ENCODE results near the gene IL15. TPM values are rescaled to one million over a fixed set of nuclear protein-coding genes. Genes with fewer than 3 reads are reported as not detected.
A peak's percentile ranks its signal among the peaks of the same experiment; 100 is the strongest.

Gene IL15
- total and polyA plus RNA-seq, 2 of the 4 experiments (the other 2 are of a cell fraction), result 5.0 to 5.2 TPM

- no peaks in the 10 kb centered on the region for H4K20me1 ChIP-seq (ENCODE audit: insufficient read depth, low read length)
- no TSS peak for BruUV-seq (replicated peaks)
- H3K4me3 ChIP-seq (ENCODE audit: insufficient read depth, low read depth, low read length), result no peak overlapping the region
- H2BK15ac ChIP-seq (ENCODE audit: low read depth, low read length), result no peak overlapping the region; the same call in 2 of the 3 replicates
- H3K23ac ChIP-seq (ENCODE audit: low read depth, low read length), result 0 out of 2 replicates have a peak overlapping the region, but pooled peaks have one; percentile 55
- peaks cover 7% of the 10 kb centered on the region; the same call in 1 of the 2 replicates for H3K9me1 ChIP-seq (ENCODE audit: insufficient read depth, low read length)
- no peak overlapping the region for H3K4ac ChIP-seq (ENCODE audit: low read depth, low read length)
- CTCF ChIA-PET, result interaction anchor here (0.7 to 1.7 kb wide), 2 partner anchors 224 to 292 kb away, joined by 3 to 6 read pairs; no protein-coding TSS in a partner anchor
- no peak for ATAC-seq (ENCODE audit: low read depth)
- H3K9me3 ChIP-seq (ENCODE audit: control insufficient read depth, insufficient read depth, low read length), result no peaks in the 10 kb centered on the region
- H3K18ac ChIP-seq (ENCODE audit: low read depth, low read length), result no peak overlapping the region
- H4K8ac ChIP-seq (ENCODE audit: low read depth in 2 of 2, low read length in 2 of 2), result peak overlapping the region in 1 of 2 experiments; percentile 3; a peak in 1 of 4 replicates
- dilution Hi-C loops (cut with HindIII; ENCODE audit: low sequenced_read_pairs, unreplicated experiment), result no loop called here
- H2BK5ac ChIP-seq (ENCODE audit: low read depth, low read length, poor library complexity, severe bottlenecking), result no peak overlapping the region
- H3K79me1 ChIP-seq (ENCODE audit: low read depth in 1 of 2, low read length in 2 of 2), result peaks cover 10 to 27% of the 10 kb centered on the region in 2 experiments
- no peak overlapping the region for H3K27ac ChIP-seq (ENCODE audit: insufficient read depth, low read length)
- no peak overlapping the region for H2BK20ac ChIP-seq (ENCODE audit: low read depth, low read length)
- H4K5ac ChIP-seq (ENCODE audit: low read depth, low read length), result peak overlapping the region; percentile 9; the same call in 1 of the 2 replicates
- H3K27me3 ChIP-seq (ENCODE audit: control insufficient read depth, insufficient read depth, low read length), result no peaks in the 10 kb centered on the region
- peaks cover 3% of the 10 kb centered on the region; the same call in 1 of the 2 replicates for H3K4me1 ChIP-seq (ENCODE audit: control insufficient read depth, insufficient read depth, low read length)
- no peak overlapping the region for H2AFZ ChIP-seq (replicated peaks; ENCODE audit: low read length, poor library complexity)
- 0 out of 2 replicates have a peak overlapping the region, but pooled peaks have one; percentile 11 for H4K91ac ChIP-seq (ENCODE audit: insufficient read depth, low read depth, low read length)
- intact Hi-C loops (cut with micrococcal nuclease), result loop anchor here (5.0 to 10.0 kb wide), 2 partner anchors 717 to 1204 kb away; no protein-coding TSS in a partner anchor
- no peak overlapping the region for H3K56ac ChIP-seq (ENCODE audit: extremely low read depth, insufficient read depth, low read length)
- H3K4me2 ChIP-seq (ENCODE audit: low read depth, low read length), result peak overlapping the region; percentile 84
- 0 out of 2 replicates have a peak overlapping the region, but pooled peaks have one; percentile 7 for H2BK120ac ChIP-seq (ENCODE audit: low read depth, low read length)
- TF ChIP-seq FOS (IDR thresholded peaks at IDR 0.05; ENCODE audit: low read depth, low read length), result no peak
- TF ChIP-seq RCOR1 (IDR thresholded peaks at IDR 0.05; ENCODE audit: insufficient replicate concordance, low read length), result no peak
- TF ChIP-seq USF2 (IDR thresholded peaks at IDR 0.05; ENCODE audit: low read depth, low read length), result no peak
- TF ChIP-seq BHLHE40 (IDR thresholded peaks at IDR 0.05; ENCODE audit: low read depth, low read length), result no peak
- TF ChIP-seq CEBPB (IDR thresholded peaks at IDR 0.05; ENCODE audit: low read depth, low read length), result no peak
- no peak for TF ChIP-seq SMC3 (IDR thresholded peaks at IDR 0.05; ENCODE audit: low read depth, low read length)
- TF ChIP-seq RFX5 (IDR thresholded peaks at IDR 0.05; ENCODE audit: low read depth, low read length), result no peak
- no peak for TF ChIP-seq POLR2A (IDR thresholded peaks at IDR 0.05; ENCODE audit: low read depth, low read length)
- TF ChIP-seq MAZ (IDR thresholded peaks at IDR 0.05; ENCODE audit: borderline replicate concordance, low read depth, low read length), result no peak
- no peak for TF ChIP-seq CHD1 (IDR thresholded peaks at IDR 0.05; ENCODE audit: low read depth, low read length)
- TF ChIP-seq ELK1 (IDR thresholded peaks at IDR 0.05; ENCODE audit: borderline replicate concordance, low read depth, low read length), result no peak
- TF ChIP-seq MXI1 (IDR thresholded peaks at IDR 0.05; ENCODE audit: borderline replicate concordance, low read depth, low read length), result no peak
- TF ChIP-seq CTCF (conservative IDR thresholded peaks at IDR 0.05; ENCODE audit: low read depth, low read length), result no peak
- no peak for TF ChIP-seq MAFK (IDR thresholded peaks at IDR 0.05; ENCODE audit: low read depth, low read length)
- no peak for TF ChIP-seq RAD21 (IDR thresholded peaks at IDR 0.05; ENCODE audit: low read length)
- TF ChIP-seq NFE2L2 (IDR thresholded peaks at IDR 0.05; ENCODE audit: low read depth, low read length), result no peak
- POLR2A ChIA-PET (ENCODE audit: unreplicated experiment), result no interaction called here
- H3K9ac ChIP-seq (ENCODE audit: low read depth, low read length), result no peak overlapping the region
- no peaks in the 10 kb centered on the region for H3K36me3 ChIP-seq (ENCODE audit: control insufficient read depth, insufficient read depth, low read length)
- in situ Hi-C loops (cut with MboI; ENCODE audit: low sequenced_read_pairs), result no loop called here
- H3K14ac ChIP-seq (replicated peaks; ENCODE audit: low read depth, low read length), result no peak overlapping the region
- DNase-seq, result no peak
- H2AK9ac ChIP-seq (replicated peaks; ENCODE audit: low read depth, low read length, poor library complexity), result no peak overlapping the region
- WGBS, 2 experiments (ENCODE audit: extremely low coverage in 2 of 2, insufficient read length in 1 of 2), result no CpG with 5 or more reads among the region's 2 CpGs
- no peak overlapping the region for H2AK5ac ChIP-seq (ENCODE audit: low read depth, low read length)
These were observed 1.8 kb downstream of the IL15 start for GRCh38 chr4:141638230-141638629.

Data from IMR-90 (cell line).